GM12865 (cell line): Measurements from ENCODE around the gene KRT9.

Experiments
- DNase-seq: peaks from one replicate; pipeline ENCODE4 v3.0.0; 2010; ENCODE audit warnings: low read depth
- H3K4me3 ChIP-seq: 2 replicates; pipeline ENCODE4 v1.5.1; 2011; ENCODE audit warnings: mild to moderate bottlenecking, low read depth, low read length, control low read depth
- CTCF ChIP-seq: IDR thresholded peaks from 2 replicates; pipeline ENCODE4 v1.5.1; 2011; ENCODE audit warnings: low read length, control low read depth, low read depth, inconsistent platforms; ENCODE audit not compliant: insufficient read depth; ENCODE audit errors: missing control alignments

Gene KRT9

GRCh38 chr17:41555105-41555887 is 16.6 kb downstream of the KRT9 start:
- TF ChIP-seq CTCF: no peak
- H3K4me3 ChIP-seq: no peak overlapping the region
- DNase-seq: no peak

- DNase-seq: no peak
- no peak for TF ChIP-seq CTCF
- H3K4me3 ChIP-seq: no peak overlapping the region
These were observed 17.7 kb downstream of the KRT9 start for GRCh38 chr17:41553987-41554680.

- no peak overlapping the region for H3K4me3 ChIP-seq
- DNase-seq: no peak
- TF ChIP-seq CTCF: no peak
These were observed 18.7 kb downstream of the KRT9 start for GRCh38 chr17:41553176-41553575.

- H3K4me3 ChIP-seq: no peak overlapping the region
- DNase-seq: no peak
- TF ChIP-seq CTCF: no peak
These were observed 19.4 kb downstream of the KRT9 start for GRCh38 chr17:41552455-41552854.

- no peak overlapping the region for H3K4me3 ChIP-seq
- TF ChIP-seq CTCF: no peak
- DNase-seq: no peak
These were observed 20.5 kb downstream of the KRT9 start for GRCh38 chr17:41551365-41551764.

- TF ChIP-seq CTCF: no peak
- H3K4me3 ChIP-seq: no peak overlapping the region
- DNase-seq: no peak
These were observed 22.2 kb downstream of the KRT9 start for GRCh38 chr17:41549596-41550039.
